ENCODE results near the gene OIT3.
"Not testable (repeated sequence)": the region's sequence is repeated elsewhere in the genome, so short reads cannot be mapped to it uniquely, and the experiment has no call there.

Gene OIT3

DNA sequence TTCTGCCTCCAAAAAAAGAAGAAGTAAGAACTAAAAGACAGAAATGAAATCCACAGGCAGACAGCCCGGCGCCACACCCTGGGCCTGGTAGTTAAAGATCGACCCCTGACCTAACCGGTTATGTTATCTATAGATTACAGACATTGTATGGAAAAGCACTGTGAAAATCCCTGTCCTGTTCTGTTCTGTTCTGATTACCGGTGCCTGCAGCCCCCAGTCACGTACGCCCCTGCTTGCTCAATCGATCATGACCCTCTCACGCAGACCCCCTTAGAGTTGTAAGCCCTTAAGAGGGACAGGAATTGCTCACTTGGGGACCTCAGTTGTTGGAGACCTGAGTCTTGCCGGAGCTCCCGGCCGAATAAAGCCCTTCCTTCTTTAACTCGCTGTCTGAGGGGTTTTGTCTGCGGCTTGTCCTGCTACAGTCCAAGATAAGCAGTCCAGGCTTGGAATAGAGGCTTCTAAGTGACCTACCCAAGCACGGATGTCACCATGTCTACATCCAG lies 10.5 kb downstream of the OIT3 start:
- DNase-seq (ENCODE audit: low read depth, low spot score): not testable (repeated sequence)

DNA sequence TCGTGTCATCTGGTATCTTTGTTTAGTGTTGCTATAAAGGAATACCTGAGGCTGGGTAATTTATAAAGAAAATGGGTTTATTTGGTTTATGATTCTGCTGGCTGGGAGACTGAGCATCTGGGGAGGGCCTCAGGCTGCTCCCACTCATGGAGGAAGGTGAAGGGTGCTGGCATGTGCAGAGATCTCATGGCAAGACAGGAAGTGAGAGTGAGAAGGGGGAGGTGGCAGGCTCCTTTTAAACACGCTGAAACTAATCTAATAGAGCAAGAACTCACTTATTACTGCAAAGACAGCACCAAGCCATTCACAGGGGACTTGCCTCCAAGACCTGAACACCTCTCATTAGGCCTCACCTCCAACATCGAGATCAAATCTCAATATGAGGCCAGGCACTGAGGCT lies 11.3 kb downstream of the OIT3 start:
- DNase-seq (ENCODE audit: low read depth, low spot score): no peak

DNA sequence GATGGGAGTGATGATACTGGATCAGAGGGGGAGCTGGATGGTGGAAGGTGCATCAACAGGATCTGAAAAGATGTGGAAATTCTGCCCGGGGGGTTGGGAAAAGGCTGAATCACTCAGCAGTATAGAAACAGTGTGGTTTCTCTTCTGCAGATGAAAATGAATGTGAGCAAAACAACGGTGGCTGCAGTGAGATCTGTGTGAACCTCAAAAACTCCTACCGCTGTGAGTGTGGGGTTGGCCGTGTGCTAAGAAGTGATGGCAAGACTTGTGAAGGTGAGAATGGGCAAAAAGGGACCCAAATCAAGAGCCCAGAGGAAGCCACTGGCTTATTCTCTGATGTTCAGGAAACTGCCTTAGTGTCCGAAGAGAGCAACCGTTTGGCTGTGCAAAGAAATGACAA lies 12.9 kb downstream of the OIT3 start:
- no peak for DNase-seq (ENCODE audit: low read depth, low spot score)

DNA sequence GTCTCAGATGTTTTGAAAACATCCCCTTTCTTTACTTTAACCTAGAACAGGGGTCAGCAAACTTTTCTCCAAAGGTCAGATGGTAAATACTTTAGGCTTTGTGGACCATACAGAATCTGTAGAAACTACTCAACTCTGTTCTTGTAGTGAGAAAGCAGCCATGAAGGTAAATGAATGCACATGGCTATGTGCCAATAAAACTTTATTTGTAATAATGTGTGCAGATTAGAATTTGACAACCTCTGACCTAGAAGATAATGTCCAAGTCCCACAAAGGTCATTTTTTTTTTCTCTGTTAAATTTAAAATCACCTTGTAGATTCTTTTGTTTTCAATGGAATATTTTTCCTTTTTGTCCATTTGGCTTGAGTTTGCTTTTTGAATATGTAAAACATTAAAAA lies 17.2 kb downstream of the OIT3 start:
- no peak for DNase-seq (ENCODE audit: low read depth, low spot score)

DNA sequence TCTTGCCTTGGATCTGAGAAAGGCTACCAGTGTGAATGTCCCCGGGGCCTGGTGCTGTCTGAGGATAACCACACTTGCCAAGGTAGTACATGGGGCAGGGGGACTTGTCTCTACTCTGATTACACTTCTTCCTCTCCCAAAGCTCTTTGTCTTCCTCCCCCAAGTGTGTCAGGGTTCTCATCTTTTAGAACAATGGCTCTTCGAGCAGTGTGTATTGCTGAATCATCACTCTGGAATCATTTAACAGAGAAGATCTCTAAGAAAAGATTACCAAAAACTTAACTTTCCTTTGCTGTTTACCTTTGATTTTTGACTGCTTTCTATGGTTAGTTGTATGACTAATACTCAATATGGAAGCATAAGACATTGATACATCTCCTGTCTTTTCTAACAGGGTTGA lies 18.2 kb downstream of the OIT3 start:
- DNase-seq (ENCODE audit: low read depth, low spot score): no peak

DNA sequence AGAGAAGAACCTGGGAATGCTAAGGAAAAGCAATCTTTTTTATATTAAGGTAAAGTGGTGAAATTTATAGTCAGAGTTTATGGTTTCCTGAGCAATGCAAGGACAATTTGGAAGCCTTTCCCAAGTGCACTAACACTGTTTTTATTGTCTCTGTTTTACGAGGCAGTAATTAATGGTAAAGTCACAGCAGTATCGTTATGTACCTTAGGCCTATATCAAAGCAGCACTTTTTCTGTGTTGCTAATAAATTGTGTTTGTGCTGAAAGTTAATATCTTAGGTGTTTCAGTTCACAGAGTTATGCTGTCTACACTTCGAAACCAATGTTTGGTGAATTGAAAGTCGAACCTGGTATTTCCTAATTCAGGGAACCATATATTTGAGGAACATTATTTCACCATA lies 19.2 kb downstream of the OIT3 start:
- no peak for DNase-seq (ENCODE audit: low read depth, low spot score)

DNA sequence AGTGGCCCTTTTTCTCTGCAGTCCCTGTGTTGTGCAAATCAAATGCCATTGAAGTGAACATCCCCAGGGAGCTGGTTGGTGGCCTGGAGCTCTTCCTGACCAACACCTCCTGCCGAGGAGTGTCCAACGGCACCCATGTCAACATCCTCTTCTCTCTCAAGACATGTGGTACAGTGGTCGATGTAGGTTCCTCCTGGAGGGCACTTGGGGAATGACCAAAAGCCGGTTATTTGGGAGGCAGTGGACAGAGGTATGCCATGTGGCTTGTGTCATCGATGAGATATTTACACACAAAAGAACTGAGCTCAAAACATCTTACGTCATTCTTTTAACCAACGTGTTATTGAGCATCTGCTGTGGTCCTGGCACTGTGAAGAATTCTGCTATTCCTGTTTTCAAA lies 19.7 kb downstream of the OIT3 start:
- DNase-seq (ENCODE audit: low read depth, low spot score): no peak

DNA sequence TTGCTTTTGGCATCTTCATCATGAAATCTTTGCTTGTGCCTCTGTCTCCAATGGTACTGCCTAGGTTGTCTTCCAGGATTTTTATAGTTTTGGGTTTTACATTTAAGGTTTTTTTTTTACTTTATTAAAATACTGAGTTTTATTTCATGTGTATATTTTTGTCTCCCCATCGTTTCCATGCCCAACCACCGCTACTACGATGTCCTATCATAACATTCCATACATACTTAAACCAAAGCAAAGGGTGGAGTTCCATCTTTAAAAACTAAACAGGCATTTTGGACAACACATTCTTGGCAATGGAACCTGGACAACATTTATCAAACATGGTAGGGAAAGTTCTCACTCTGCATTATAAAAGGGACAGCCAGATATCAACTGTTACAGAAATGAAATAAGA lies 23.7 kb downstream of the OIT3 start:
- DNase-seq (ENCODE audit: low read depth, low spot score): not testable (repeated sequence)

DNA sequence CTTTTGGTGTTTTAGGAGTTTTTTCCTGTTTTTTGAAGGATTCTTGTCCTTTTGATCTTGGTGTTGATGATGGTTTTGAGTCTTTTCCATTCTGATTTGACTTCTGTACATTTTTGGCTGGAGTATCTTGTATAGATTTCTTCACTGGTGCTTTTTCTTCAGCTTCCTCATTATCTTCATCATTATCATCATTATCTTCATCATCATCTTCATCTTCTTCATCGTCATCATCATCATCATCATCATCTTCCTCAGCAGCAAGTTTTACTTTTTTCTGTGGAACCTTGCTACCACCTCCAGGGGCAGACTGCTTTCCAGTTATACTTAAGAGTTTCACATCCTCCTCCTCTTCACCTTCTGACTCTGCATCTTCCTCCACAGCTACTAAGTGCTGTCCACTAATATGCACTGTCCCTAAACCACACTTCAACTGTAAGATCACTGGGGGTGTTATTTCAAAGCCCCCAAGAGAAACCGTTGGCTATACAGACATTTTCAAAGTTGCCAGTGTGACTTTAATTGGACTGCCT lies 24.3 kb downstream of the OIT3 start:
- not testable (repeated sequence) for DNase-seq (ENCODE audit: low read depth, low spot score)

DNA sequence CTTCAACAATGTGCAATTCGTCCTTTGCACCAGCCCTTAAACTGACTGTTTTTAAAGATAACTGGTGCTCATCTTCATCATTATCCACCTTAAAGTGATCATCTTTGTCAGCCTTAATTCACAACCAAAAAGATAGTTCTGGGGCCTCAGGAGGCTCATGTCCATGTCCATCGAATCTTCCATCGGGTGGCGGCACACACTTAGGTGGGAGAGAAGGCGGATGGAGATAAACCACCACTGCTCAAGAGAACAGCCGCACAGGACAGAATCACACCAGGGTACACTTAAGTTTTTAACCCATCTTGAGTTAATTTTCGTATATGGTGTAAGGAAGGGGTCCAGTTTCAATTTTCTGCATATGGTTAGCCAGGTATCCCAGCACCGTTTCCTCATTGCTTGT lies 24.8 kb downstream of the OIT3 start:
- DNase-seq (ENCODE audit: low read depth, low spot score): no peak

DNA sequence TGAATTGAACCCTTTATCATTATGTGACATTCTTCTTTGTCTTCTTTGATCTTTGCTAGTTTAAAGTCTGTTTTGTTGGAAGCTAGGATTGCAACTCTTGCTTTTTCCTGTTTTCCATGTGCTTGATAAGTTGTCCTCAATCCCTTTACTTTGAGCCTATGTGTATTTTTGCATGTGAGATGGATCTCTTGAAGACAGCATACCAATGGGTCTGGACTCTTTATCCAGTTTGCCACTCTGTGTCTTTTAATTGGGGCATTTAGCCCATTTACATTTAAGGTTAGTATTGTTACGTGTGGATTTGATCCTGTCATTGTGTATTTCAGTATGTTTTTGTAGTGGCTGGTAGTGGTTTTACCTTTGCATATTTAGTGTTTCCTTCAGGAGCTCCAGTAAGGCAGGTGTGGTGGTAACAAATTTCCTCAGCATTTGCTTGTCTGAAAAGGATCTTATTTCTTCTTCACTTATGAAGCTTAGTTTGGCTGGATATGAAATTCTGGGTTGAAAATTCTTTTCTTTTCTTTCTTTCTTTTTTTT lies 27.7 kb downstream of the OIT3 start:
- DNase-seq (ENCODE audit: low read depth, low spot score): not testable (repeated sequence)

DNA sequence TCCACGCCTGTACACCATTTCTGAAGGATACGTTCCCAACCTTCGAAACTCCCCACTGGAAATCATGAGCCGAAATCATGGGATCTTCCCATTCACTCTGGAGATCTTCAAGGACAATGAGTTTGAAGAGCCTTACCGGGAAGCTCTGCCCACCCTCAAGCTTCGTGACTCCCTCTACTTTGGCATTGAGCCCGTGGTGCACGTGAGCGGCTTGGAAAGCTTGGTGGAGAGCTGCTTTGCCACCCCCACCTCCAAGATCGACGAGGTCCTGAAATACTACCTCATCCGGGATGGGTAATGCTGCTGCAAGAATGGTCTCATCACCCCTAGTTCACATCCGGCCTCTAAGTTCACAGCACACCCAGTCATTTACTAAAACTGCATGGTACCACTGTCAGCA lies 30.8 kb downstream of the OIT3 start:
- DNase-seq (ENCODE audit: low read depth, low spot score): no peak

DNA sequence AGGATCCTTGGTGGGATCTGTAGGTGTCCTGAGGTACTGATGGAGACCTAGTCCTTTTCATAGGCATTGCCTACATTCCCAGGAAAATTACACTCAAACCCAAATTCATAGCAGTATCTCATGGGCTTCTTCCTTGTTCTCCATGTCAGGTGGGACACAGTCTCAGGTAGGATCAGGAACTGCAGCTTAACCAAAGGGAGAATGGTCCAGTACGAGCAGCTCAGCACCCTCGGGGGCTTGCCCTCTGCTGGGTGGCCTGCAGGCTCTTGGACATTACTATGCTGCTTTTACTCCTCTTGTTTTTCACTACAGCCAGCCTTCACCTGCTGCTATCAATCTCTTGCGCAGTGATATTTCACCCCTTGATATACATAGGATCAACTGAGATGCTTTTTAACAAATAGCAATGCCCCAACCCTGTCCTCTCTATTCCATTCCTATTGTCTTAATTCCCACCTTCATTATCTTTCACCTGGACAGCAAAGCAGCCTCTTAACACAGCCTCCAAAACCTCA lies 32.5 kb downstream of the OIT3 start:
- no peak for DNase-seq (ENCODE audit: low read depth, low spot score)

DNA sequence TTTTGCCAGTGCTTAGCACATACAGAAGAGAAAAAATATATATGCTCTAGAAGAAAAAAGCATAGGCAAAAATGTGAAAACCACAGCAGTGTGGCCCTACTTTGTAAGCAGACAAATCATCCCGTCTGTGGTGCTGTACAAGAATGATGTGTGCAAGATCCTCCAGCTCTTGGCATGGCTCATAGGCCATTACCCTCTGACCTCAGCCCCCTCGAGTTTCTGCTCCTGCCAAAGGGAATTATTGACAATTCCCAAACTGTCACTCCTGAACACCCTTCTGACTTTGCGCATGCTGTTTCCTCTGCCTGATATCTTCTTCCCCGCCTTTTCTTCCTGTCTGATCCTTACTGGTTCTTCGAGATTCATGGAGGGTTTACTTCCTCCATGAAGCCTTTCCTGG lies 33.9 kb downstream of the OIT3 start:
- no peak for DNase-seq (ENCODE audit: low read depth, low spot score)

DNA sequence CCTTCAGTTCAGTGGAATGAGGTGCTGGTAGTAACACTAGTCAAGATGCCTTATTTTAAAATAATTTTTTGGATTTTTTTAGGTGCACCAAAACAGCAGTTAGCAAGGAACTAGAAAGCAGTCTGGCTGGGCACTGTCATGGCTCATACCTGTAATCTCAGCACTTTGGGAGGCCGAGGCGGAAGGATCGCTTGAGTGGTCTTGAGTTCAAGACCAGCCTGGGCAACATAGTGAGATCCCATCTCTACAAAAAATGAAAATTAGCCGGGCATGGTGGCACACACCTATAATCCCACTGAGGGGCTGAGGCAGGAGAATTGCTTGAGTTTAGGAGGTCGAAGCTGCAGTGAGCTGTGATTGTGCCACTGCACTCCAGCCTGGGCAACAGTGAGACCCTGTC lies 35.3 kb downstream of the OIT3 start:
- DNase-seq (ENCODE audit: low read depth, low spot score): no peak

DNA sequence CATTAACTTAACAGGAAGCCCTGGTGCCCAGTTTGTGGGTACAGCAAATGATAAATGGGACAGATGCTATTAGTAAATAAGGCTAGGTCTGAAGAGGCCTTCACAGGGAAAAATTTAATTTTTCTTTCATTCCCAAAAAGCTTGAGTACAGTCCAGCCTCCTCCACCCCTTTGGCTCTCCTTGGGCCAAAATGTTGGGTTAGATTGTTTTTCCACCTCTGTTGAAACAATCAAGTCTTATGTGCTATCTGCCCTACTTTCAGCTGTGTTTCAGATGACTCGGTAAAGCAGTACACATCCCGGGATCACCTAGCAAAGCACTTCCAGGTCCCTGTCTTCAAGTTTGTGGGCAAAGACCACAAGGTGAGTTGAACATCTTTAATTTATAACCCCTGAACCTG lies 36.7 kb downstream of the OIT3 start:
- DNase-seq (ENCODE audit: low read depth, low spot score): no peak

DNA sequence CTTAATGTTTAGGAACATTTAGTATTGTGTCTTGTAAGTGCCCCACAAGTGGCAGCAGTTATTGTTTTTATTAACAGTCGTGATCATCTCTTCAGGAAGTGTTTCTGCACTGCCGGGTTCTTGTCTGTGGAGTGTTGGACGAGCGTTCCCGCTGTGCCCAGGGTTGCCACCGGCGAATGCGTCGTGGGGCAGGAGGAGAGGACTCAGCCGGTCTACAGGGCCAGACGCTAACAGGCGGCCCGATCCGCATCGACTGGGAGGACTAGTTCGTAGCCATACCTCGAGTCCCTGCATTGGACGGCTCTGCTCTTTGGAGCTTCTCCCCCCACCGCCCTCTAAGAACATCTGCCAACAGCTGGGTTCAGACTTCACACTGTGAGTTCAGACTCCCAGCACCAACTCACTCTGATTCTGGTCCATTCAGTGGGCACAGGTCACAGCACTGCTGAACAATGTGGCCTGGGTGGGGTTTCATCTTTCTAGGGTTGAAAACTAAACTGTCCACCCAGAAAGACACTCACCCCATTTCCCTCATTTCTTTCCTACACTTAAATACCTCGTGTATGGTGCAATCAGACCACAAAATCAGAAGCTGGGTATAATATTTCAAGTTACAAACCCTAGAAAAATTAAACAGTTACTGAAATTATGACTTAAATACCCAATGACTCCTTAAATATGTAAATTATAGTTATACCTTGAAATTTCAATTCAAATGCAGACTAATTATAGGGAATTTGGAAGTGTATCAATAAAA lies 38.9 kb downstream of the OIT3 start:
- no peak for DNase-seq (ENCODE audit: low read depth, low spot score)

DNA sequence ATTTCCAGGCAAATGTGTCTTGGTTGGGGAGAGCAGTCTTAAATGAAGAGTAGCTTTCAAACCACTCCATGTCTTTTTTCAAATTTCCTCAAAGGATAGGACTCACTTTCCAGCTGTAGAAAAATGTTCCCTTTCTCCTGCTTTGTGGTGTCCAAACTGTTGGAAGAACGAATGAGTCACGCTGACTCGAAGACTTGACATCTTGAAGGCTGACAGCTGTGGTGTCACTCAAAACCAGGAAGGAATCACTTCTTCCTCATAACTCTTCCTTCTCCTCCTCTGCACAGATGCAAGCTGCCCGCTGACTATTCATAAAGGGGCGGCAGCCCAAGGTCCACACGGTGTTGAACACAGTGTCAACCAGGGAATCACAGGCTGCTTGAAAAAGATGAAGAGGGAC lies 41.8 kb downstream of the OIT3 start:
- DNase-seq (ENCODE audit: low read depth, low spot score): no peak

DNA sequence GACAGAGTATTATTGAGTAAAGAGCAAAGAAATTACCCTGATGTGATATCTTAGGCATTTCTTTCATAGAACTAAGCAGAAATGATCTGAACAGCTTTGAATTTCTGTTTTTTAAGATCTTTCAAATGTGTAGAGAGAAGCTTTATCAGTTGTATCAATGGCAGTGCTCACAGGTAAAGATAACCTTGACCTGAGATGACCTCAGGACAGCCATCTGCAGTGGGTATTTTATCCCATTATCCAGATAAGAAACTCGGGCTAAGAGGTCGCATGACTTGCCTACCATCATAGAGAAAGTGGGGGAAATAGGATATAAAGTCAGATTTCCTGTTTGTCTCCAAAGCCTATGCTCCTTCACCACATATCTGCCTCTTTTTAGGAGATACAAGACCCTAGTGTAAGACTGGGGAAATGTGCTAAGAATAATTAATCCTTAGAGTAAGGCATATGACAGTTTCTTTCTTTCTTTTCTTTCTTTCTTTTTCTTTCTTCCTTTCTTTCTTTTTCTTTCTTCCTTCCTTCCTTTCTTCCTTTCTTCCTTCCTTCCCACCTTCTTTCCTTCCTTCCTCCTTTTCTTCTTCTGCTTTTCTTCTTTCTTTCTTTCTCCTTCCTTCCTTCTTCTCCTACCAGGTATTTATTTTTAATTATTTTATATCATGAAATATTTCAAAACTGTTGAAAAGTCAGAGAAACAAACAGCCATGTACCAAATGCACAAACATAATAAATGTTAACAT lies 50.1 kb downstream of the OIT3 start:
- DNase-seq (ENCODE audit: low read depth, low spot score): no peak

DNA sequence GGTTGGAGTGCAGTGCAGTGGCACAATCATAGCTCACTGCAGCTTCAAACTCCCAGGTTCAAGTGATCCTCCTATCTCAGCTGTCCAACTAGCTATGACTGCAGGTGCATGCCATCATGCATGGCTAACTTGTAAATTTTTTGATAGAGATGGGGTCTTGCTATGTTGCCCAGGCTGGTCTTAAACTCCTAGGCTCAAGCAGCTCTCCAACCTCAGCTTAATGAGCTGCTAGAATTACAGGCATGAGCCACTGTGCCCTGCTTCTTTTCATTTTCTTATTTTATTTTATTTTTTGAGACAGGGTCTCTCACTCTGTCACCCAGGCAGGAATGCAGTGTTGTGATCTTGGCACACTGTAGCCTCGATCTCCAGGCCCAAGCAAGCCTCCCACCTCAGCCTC lies 53.4 kb downstream of the OIT3 start:
- DNase-seq (ENCODE audit: low read depth, low spot score): no peak

DNA sequence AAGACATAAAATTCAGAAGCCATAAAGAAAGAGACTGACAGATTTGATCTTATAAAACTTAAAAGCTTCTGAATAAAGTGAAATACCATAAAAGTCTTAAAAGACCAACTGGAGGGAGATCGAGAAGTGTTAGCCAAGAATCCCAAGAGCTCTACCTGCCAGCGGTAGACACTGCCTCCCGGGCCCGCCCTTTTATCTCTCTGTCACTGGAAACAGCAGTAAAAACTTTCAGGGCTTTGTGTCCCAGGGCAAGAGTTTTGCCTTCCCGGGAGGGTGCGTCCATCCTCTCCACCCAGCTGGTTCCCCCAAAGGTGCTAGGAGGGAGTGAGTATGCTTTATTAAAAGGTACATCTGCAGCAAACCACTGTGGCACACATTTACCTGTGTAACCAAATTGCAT lies 55.2 kb downstream of the OIT3 start:
- no peak for DNase-seq (ENCODE audit: low read depth, low spot score)

DNA sequence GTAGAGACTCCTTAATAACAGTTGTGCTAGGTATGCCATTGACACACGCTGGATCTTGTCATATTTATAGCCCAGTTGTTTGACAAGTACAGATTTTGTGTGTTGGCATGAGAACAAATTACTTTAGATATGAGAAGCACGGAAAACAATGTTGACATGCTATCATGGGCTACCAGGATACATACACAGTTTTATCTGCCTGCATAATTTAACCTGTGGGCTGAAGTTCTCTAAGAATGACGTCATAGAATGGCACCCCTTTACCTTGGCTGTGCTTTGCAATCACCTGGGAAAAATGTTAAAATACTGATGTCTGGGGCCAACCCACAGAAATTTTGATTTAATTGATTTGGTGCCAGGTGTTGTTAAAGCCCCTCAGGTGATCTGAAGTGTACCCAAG lies 58.2 kb downstream of the OIT3 start:
- no peak for DNase-seq (ENCODE audit: low read depth, low spot score)
